SK-N-DZ (cell line): ENCODE results near the gene FBXO24. TPM values are rescaled to one million over a fixed set of nuclear protein-coding genes. Genes with fewer than 3 reads are reported as not detected.
"Not testable (repeated sequence)": the region's sequence is repeated elsewhere in the genome, so short reads cannot be mapped to it uniquely, and the experiment has no call there.

Experiments
- DNase-seq: peaks from one replicate; pipeline ENCODE4 v3.0.0-alpha.2; 2015; ENCODE audit warnings: low spot score
- polyA plus RNA-seq, 2 experiments: library from polyadenylated mRNA; depleted of rRNA; stranded (reverse); fragments of >200 nt; gene quantifications; 2 replicates each; pipeline ENCODE4 v1.2.3, GENCODE V29; 2014

FBXO24 gene, protein sequence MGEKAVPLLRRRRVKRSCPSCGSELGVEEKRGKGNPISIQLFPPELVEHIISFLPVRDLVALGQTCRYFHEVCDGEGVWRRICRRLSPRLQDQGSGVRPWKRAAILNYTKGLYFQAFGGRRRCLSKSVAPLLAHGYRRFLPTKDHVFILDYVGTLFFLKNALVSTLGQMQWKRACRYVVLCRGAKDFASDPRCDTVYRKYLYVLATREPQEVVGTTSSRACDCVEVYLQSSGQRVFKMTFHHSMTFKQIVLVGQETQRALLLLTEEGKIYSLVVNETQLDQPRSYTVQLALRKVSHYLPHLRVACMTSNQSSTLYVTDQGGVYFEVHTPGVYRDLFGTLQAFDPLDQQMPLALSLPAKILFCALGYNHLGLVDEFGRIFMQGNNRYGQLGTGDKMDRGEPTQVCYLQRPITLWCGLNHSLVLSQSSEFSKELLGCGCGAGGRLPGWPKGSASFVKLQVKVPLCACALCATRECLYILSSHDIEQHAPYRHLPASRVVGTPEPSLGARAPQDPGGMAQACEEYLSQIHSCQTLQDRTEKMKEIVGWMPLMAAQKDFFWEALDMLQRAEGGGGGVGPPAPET
- 0.50 and 1.3 TPM in 2 replicates for polyA plus RNA-seq (2014; cell fraction: cytosol; rRNA removed)
- polyA plus RNA-seq (2014; cell fraction: nucleus; rRNA removed), result 0.87 and 0.98 TPM in 2 replicates

DNA sequence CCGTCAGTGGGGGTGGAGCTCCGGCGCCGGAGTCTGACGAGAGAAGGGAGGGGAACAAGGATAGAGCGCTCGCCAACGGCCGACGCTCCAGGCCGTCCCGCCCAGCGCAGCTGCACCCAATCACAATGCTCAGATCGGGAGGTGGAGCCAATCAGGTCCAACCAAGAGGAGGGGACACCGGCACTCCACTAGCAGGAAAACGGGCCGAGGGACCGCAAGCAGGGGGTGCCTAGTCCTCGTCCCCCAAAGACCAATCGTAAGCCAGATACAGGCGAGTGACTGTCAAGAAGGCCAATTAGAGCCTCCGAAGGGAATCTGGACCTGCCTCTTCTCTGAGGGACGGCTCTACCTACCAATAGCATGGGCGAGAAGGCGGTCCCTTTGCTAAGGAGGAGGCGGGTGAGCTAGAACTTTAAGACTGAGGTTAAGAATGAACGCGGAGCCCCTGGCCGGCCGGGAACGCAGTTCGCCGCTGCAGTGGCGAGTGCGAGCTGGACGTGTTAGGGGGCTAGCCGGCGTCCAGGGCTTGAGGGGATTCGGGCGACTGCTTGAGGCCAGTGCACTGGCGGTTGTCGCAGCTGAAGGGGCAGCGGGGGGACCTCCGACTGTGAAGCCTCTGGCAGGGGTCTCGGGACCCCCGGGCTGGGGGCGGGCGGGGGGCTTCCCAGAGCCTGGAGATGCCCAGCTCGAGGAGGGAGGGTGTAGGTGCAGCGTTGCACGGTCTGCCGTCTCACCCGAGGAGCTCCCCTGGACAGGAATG is at the start of gene FBXO24:
Gene FBXO24, plus strand, starts transcription at position 63 of the 760 bp plus-strand sequence. Its CDS starts 298 bp downstream, at position 361.
- peak; percentile 100 for DNase-seq

DNA sequence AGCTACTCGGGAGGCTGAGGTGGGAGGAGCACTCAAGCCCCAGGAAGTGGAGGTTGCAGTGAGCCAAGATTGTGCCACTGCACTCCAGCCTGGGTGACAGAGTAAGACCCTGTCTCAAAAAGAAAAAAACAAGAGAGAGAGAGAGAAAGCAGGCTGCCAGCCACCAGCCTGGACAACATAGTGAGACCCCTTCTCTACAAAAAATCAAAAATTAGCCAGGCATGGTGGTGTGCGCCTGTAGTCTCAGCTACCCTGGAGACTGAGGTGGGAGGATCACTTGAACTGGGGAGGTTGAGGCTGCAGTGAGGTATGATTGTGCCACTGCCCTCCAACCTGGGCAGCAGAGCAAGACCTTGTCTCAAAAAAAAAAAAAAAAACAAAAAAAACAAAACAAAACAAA is 49.4 kb upstream of the FBXO24 start:
- DNase-seq, result not testable (repeated sequence)

DNA sequence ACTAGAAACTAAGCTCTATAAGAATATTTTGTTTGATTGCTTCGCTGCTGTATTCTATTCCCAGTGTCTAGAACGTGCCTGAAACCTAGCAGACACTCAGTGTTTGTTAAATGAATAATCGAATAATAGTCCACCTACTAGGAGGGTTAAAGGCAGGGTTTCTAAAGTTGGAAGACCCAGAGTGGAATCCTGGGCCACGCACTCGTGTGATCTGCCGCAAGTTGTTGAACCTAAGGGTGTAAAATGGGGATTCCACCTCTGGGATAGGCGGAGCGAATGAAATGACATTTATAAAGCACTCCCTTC is 47.8 kb upstream of the FBXO24 start:
- DNase-seq, result no peak

DNA sequence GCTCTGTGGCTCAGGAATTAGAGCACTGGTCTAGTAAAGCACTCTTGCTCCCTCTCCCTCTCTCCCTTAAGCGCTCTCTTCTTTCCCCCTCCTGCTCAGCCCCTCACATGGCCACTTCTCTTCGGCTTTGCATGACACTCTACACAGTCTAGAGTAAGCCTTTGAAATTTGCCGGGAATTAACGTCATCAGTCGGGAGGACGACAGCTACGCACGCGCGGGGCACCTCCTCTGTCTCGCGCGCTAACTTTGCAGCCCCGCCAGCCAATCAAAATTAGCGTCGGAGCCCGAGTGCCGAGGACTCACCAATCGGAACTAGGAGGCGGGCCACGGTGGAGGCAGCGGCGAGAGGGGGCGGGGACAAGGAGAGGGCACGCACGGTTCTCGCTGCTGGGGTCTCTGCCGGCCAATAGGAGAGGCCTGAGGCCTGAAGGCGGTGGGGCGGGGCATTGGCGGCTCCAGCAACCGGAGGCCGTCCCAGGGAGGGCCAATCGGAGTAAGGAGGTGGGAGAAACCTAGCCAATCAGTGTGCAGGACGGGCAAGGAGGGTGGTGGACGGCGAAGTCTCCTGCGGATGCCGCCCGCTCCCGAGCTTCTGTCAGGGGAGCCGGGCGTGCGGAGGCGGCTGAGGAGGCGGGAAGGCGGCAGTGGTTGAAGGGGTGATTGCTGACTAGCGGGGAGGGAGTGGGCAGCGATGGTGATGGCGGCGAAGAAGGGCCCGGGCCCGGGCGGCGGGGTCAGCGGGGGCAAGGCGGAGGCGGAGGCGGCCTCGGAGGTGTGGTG is 47.3 kb upstream of the FBXO24 start, which contains the start of gene AGFG2:
Gene AGFG2, plus strand, starts transcription at position 550 of the 782 bp plus-strand sequence. Its CDS starts 144 bp downstream, at position 694.
- peak; percentile 100 for DNase-seq

DNA sequence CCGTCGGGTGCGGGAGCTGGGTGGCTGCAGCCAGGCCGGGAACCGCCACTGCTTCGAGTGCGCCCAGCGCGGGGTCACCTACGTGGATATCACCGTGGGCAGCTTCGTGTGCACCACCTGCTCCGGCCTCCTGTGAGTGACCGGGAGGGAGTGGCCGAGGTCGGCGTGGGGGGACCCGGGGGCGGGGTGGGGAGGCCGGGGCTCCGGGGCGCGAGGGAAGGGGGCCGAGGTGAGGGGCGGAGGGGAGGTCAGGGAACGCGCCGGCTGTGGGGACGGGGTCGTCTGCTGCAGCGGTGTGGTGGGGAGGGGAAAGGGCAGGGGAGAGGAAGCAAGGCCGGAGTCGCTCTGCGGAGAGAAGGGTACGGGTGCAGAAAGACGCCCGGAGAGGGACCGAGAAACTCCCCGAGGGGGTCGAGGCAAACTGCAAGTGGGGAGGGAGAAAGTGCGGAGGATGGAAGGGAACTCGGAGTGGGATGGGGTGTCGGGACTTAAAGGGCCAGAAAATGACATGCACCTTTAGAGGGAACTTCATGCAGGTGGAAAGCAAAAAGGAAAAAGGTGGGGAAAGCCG is 46.6 kb upstream of the FBXO24 start:
- no peak for DNase-seq

DNA sequence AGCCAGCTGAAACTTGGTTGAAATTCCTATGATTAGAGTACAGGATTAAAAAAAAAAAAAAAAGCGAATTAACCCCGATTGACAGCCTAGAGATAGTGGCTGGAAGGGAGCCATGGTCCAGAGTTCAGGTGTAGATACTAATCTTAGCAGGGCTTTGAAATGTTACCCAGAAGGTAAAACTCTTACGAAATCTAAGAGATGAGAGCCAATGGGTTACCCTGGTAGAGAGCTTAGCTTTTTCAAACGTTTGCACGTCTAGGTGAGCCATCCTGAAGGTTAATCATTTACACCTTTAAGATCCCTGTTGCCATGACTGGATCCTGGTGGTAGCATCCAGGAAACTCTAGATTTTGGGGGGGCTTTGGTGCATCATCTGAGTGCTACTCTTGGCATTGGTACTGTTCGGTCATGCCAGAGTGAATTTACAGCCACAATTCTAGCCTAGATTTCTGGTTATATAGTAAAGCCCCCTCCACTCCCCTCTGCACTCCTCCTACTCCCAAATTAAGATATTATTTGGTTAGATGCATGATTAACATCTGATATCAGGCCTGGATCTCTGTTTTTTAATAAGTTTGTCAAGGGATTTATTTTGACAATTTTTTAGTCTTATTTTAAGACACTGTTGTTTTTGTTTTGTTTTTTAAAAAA is 45.9 kb upstream of the FBXO24 start:
- DNase-seq, result no peak

DNA sequence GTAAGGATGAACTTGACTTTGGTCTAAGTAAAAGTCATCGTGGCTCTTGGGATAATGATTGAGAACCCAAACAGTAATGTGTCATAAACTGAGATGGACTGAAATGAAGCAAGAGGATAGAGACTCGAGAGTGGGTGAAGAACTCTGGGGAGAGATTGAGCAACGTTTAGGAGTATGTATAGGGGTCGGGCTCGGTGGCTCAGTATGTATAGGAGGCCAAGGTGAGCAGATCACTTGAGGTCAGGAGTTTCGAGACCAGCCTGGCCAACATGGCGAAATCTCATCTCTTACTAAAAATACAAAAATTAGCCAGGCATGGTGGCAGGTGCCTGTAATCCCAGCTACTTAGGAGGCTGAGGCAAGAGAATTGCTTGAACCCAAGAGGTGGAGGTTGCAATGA is 44.8 kb upstream of the FBXO24 start:
- not testable (repeated sequence) for DNase-seq

DNA sequence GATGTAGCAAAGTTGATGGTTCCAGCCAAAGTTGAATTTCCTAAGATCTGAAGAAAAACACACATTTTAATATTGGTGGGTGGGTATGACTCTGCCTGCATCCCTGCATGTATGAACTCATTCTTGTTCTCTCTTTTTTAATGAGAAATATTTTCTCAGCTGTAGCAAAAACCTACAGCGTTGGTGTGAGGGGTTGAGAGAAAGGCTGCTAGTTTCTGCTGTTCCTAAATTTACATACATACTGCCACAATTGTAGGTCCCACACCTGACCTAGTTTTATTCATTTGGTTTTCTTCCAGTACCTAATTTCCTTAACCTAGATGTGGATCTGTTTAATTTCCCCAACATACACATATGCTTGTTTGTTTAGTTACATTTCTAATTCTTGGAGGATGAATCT is 42.5 kb upstream of the FBXO24 start:
- DNase-seq, result no peak

DNA sequence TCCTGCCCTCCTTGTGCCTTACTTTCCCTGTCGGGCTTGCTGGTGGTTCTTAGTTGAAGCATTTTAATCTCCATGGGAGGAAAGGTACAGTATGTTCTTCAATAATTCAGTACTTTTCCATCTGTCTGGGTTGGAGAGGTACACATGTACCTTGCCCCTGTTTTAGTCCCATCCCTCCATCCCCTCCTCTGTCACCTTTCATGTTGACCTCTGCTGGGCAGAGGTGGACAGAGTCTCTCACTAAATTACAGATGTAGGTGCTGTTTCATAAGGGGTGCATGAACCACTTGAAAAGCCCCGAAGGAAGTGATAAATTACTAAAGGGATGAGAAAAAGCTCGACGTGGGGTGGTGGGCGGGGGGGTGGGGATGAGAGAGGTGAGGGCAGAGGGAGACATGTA is 41.7 kb upstream of the FBXO24 start:
- DNase-seq, result no peak

DNA sequence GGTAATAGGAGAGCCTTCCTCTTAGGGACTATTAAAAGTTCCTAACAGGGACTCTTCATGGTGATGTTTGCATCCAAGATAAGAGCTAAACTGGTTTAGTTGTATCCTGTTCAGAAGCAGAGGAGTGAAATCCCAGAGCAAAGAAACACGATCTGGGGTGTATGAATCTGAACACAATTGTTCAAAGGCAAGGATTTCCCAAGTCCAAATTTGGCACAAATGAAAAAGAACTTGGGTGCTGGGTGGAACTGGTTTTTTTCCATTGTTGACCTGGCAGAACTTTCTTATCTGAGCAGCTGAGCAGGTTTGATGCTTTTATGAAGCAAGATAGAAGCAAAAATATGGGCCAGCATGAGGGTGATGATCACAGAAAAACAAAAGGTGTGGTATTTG is 41.2 kb upstream of the FBXO24 start:
- no peak for DNase-seq

DNA sequence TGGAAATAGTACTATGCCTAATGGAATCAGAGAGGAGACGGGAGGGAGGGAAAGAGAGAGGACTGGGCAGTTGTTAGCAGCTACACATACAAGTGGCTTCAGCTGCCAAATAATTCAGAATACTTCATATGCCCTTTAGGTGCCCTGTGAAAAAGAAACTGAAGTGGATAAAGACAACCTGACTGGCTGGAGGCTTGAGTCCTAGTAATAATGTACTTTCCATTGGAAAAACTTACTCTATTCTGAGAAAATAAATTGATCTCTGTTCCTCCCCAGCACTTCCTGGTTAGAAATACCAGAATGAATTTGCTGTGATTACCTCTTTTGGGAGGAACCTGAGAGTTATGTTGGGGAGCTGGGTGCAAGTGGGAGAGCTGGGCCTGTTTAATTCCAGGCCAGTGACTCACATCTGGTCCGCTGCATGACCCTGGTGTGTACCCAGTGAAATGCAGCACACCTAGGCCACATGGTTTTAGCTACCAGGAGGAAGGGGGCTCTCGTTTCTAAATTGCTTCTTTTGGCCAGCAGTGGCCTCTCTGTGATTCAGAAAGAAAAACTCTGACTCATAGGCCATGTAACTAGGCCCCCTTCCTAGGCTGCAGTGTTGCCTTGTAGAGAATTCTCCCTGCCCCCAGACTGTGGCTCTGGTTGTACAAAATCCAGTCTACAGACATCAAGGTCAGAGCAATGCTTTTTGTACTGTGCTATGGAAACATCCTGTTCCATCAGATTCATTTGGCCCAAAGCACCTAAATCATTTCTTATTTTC is 40.6 kb upstream of the FBXO24 start:
- DNase-seq, result no peak

DNA sequence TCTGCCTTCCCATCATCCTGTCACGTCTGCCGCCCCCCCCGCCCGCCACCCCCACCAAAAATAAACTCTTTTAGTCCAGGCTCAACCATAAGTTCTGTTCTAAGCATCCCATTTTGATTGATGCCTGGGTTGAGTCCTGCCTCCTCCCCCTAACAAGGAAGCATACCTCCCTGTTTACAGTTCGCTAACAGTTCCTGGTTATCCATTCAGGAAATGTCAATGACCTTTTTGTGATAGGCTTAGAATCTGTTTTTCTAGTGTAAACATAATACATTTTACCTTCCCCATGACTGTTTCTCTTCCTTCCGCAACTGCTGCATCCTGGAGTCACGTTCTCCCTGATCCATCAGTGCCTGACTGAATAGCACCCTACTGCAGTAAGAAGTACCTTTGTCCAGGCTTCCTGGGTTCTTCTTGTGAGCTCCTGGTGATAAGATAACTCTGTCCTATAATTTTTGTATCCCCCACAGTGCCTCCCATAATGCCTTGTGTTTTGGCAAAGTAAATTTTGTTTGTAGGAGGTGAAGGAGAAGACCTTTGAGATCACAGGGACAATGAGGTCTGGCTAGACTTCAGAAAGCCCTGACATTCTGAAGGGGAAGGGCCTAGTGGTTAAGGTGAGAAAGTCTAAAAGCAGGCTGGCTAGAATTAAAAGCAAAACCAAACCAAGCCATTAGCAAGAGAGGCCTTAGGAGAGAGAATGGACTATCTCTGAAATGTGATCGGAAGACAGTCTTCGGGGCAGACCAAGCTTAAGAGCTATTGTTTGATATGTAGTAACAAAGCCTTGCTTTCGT is 39.8 kb upstream of the FBXO24 start:
- no peak for DNase-seq

DNA sequence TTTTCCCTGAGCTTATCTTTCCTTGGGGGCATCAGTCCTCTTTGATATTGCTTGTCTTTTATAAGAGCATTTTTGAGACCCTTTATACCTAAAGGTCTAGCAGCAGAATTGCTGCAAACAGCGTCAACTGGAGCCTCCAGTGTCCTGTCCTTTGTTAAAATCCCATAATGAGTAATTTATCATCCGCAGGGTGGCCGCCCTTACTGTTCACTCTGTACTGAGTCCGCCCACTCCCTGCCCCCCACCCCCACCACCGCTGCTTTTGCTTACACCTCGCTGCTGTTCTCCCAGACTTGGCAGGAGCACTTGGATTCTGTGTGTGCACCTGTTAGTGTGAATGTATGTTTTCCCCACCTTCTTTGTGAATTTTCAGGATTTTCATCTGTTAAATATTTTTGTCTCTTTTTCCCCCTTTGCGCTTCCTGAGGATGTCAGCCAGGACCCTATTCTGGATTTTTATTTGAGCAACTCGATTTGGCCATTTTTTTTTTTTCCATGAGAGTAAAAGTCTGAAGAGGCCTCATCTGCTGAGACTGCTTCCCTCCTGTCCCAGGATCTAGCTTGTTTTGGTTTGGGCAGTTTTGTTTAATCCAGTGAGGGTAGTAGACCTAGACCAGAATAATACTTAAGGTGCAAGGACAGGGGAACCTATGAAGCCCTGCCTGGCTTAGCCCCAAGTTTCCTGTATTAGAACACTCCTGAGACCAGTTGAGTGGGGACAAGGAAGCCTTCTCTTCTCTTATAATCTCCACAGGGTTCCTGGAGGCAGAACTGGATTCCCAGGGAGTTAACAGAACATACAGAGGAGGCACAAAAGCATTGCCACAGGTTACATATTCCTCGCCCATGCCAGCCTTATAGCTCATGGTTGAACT is 39.0 kb upstream of the FBXO24 start:
- no peak for DNase-seq

DNA sequence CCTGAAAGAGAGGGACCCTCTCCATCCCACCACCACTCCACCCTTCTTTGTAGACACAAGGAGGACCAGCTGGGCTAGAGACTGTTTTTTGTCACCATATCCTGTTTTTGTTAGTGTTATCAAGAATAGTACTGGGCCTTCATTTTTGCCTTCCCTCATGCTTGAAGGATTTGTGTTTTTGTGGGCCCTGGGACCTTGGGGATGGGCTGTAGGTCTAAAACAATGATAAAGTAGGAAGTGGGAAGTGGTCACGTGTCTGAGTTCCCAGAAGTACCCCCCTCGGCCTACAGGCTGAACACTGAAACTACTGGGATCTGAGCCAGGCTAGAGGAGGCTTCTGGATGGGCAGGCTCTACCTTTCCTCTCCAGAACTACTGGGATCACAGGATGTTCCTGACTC is 38.3 kb upstream of the FBXO24 start:
- DNase-seq, result no peak

DNA sequence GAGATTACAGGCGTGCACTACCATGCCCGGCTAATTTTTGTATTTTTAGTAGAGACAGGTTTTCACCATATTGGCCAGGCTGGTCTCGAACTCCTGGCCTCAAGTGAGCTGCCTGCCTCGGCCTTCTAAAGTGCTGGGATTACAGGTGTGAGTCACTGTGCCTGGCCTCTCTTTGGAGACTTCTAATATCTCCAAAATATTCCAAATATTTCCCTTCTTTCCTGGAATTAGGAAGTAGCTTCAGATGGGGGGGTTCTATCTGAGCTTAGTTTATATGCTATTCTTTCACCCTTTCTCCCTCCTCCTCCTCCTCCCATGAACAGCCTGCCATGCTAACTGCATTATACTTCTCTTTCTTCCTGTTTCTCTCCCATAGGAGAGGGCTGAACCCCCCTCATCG is 37.7 kb upstream of the FBXO24 start:
- not testable (repeated sequence) for DNase-seq

DNA sequence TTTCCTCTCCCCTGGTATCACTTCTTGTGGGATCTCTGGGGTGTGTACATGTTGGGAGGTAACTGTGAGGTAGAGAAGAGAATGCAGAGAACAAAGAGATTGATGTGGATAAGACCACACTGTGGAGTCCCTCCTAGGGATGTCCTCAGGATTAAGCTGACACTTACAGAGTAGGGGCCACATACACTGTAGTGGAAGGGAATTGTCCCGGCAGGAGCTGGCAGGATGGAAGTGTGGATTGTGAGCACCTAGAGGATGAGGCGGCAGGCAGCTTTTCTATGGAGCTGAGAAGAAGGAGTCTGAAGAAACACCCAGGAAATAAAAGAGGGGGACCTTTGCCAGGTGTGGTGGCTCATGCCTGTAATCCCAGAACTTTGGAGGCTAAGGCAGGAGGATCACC is 33.6 kb upstream of the FBXO24 start:
- no peak for DNase-seq

DNA sequence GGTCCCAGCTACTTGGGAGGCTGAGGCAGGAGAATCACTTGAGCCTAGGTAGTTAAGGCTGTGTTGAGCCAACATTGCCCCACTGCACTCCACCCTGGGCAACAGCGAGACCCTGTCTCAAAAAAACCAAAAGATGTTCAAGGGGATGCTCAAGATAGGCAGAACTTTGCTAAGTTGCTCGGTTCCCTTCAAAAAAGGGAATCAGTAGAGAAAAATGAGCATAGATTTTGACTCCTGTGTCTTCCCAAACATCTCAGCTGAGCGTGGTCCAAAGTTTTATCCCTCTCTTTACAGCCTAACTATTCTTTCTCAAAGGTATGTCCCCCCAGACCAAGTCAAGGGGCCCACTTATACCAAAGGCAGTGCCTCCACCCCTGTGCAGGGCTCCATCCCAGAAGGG is 33.1 kb upstream of the FBXO24 start:
- DNase-seq, result no peak

DNA sequence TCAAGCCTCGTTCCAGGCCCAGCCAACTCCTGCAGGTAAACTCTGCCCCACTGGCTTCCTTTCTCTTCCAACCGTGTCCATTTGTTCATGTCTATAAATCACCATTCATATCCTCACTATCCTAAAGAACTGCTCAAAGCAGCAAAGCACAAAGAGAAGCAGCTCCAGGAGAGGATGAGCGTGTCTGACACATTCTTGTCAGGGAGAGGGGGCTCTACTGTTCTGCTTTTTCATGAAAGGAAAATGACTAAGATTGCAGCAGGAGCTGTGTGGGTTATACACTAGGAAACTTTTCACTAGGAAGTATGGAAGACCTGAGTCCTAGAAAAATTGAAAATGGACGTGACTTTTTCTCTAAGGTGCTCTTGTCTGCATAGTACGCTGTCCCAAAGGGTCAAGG is 30.4 kb upstream of the FBXO24 start:
- DNase-seq, result no peak
